GM18498 (cell line): ENCODE data around the gene EIF4E3.

Source experiments
- ATAC-seq: cut with Tn5 transposase; IDR thresholded peaks from one replicate; pipeline ENCODE4 v1.9.1; 2021; ENCODE audit warnings: mild to moderate bottlenecking, moderate library complexity; ENCODE audit not compliant: unreplicated experiment

The EIF4E3 gene

DNA sequence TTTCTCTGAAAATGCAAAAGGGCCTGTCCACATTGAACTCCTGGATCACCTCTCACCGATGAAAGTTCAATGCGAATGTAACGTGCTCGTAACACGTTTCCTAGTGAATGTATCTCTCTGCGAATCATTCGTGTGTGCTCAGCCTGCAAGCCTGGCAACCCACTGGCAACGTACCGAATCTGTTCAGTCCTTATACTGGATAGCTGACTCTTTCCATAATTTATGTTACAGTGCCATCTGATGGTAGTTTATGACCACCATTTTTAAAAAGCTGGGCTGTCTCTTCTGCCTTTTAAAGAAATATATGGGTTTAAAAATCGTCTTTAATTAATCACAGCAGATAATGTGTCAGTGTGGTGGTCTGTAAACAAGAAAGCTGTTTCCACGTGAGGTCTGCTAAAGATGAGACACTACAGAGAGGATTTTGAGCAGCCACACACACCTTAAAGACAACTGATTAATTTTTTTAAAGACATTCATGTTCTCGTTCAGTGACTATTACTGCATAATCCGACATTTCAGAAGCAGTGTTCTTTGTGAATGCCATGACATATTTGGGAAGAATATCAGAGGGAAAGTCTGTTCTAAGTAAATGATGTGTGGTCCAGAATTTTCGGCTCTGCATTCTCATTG lies 72.3 kb downstream of the EIF4E3 start:
- no peak for ATAC-seq

DNA sequence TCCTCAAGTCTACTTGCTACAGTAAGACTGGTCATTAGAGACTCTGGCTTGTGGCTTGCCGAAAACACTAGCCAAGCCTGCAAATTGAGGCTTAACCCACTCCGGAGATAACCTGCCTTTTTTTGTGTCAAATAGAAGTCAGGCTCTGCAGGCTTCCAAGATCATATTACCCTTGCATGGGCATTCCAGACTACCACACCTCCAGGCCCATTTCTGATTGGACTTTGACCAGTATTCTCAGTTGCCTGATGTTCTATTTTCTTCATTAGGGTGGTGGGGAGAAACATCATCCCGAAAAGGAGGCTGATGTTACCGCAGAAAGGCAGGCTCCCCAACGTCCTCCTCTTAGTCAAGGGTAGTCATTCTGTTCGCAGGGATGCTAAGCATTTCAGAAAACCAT lies 73.6 kb downstream of the EIF4E3 start:
- ATAC-seq, result no peak

DNA sequence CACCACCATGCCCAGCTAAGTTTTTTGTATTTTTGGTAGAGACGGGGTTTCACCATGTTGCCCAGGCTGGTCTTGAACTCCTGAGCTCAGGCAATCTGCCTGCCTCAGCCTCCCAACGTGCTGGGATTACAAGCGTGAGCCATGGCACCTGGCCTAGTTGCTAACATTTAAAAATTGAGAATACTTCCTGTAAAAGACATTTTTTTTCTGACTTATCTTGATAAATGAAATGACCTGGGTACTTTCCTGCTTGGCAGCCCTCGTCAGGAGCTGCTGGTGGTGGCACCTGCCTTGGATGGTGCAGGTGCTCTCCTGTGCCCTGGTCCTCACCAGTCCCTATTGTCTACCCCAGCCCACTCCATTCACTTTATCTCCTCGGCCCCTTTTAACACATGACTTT lies 74.8 kb downstream of the EIF4E3 start:
- ATAC-seq, result no peak

DNA sequence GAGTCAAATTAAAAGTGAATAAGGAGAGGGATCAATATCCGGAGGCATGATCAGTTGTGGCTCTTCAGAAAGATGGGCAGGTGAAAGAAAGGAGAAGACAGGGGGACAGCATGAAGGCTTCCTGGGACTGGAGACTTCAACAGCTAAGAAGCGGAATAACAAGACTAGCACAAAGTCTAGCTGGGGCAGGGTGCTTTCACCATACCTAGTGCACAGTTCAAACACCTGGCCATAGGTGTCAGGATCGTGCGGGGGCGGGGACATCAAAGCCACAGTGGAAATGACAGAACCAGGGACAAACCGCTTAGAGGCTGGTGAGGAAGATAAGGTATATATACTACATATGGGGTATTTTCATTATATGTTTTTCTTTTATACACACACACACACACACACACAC lies 75.4 kb downstream of the EIF4E3 start:
- ATAC-seq, result no peak

DNA sequence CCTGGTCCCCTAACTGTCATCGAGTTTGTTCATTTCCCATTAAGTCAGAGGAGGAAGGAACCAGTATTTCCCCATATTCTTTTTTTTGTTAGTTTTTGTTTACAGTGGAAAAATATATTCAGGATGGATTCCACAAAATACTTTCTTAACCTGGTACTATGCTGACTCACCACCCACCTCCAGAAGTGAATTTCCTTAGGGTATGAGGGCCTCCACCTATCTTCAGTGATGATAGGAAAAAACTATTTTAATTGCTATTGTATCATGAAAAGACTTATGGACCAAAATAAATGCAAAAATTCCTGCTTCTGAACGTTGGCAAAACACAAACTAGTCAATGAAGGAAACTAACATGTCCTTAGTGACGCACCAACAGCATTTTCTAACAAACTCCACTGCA lies 77.5 kb downstream of the EIF4E3 start:
- ATAC-seq, result no peak

DNA sequence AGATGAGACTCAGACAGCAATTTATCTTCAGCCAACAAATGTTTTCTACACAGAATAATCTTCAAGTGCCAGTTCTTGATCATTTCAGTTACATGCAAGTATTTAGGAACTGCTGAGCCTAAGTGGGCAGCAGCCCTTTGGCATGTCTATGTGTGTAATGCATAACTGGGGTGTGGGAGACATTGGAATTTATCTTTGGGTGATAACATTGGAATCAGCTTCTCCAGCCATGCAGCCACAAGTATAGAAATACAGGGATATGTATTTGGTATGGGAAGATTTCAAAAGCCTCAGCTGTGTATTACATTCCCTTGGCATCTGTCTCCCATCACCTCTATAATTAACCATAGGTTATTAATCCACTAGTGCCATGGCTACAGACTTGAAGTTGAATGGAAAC lies 78.2 kb downstream of the EIF4E3 start:
- ATAC-seq, result no peak

DNA sequence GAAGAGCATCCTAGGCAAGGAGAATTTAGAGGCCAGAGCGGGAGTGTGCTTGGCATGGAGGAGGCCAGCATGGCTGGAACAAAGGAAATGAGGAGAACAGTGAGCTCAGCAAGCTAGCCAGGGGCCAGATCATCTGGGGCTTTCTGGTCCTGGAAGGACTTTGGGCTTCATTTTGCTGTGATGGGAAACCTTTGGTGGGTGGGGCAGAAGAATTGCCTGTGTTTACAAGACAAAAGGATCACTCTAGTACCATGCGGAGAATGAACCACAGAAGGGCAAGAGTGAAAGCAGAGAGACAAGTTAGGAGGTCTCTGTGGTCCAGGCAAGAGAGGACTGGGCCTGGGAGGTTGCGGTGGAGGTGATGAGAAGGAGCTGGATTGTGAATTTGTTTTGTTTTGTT lies 80.1 kb downstream of the EIF4E3 start:
- ATAC-seq, result no peak

DNA sequence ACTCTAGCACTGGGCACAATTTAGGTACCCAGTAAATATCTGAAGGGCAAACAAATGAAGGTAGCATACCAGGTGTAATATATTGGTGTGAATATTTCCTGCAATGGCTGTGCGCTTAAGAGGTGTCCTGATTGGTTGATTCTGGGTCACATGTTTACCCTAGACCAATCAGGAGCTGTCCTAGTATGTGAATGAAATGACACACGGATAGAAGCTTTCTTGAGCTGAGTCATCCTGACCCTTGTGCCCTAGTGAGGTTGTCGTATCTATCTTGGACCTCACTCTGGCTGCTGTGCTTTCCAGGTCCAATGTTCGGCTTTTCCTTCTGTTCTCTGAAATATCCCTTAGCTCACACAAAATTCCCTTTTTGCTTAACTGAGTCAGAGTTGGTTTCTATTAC lies 83.5 kb downstream of the EIF4E3 start:
- ATAC-seq, result no peak

DNA sequence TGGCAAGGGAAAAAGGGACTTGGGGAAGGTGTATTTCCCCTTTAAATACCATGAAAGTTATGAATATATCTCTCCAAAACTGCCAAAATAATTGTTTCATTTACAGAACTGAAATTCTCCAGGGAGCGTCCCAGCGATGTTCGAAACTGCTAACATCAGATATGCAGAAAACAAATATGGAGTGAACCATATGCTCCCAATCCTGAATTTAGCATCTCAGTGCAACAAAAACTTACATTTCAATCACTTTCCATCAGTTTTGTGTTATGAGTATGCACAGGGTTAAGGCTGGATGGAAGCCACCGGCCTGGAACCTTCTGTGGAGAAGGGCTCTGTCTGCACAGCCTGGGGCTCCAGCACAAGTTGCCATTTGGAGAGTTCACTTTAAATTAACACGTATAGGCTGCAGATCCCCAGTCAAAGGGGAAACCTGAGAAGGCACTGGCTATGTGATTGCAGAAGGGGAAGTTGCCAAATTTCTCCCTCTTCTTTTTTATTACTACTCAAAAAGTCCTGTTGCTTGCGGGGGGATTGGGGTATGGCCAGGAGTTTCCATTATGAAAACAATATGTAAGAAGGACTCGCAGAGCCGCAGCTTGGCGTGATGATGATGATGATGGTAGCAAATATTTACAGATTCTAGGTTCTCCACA lies 84.7 kb downstream of the EIF4E3 start:
- ATAC-seq, result no peak

DNA sequence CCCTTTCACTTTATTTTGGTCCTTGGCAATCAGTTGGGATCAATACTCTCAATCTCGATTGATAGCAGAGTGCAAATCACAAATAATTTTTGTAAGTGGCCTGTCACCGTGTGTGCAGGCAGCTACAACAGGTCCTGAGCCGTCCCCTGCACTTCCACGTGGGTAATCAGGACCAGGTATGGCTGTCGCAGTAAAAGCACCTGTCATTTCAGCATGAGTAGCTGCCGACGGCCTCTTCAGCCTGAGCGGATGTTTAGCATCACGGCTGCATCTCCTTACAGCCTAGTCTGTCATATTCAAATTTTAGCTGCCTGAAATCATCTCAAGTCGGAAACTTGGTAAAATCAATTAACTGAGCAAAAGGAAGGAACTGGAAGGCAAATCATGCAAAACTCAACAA lies 88.7 kb downstream of the EIF4E3 start:
- ATAC-seq, result no peak

DNA sequence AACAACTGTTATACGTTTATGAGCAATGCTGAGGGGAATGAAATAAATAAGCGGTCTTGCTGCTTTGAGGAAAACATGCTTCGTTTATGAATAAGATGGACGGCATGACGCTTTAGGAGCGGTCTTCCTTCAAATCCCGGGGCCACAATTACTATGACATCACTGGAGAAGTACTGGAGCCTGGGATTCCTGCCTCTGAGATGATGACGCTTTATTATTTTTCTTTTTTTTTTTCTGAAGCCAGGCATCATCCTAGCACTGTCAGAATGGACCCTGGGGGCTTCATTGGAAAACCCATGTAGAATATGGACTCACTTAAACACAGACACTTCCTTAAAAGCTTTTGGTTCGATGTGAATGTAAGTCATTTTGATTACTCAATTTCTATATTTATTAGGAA lies 89.2 kb downstream of the EIF4E3 start:
- ATAC-seq, result no peak

DNA sequence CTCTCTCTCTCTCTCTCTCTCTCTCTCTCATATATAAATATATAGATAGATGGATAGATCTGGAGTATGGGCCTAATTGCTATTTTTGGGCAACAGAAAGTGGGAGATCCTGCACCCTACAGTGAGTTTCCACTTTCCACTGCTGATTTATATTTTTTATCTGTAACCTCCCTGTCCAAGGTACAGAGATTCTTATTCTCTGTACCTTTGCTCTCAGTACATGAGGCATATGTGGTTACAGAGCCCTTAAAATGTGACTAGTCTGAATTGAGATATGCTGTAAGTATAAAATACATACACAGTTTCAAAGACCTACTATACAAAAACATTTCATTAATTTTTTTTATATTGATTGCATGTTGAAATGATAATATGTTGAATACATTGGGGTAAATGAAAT lies 90.5 kb downstream of the EIF4E3 start:
- ATAC-seq, result no peak

DNA sequence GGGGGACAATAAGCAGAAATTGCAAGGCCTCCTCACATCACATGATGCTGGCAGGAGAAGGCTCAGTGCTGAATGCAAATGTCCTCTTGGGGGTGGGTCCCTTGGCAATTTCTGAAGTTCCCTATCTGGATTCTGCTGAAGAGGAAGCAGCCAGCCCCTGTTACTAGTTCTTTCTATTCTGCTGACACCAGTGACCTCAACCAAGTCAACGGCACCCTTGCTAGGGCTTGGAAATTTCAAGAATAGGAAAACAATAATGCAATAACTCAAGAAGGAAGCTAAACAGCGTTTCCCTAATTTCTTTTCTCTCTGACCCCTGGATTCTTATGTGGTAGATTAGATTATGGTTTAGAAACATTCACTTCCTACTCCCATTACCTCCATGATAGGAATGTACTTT lies 95.5 kb downstream of the EIF4E3 start:
- no peak for ATAC-seq

DNA sequence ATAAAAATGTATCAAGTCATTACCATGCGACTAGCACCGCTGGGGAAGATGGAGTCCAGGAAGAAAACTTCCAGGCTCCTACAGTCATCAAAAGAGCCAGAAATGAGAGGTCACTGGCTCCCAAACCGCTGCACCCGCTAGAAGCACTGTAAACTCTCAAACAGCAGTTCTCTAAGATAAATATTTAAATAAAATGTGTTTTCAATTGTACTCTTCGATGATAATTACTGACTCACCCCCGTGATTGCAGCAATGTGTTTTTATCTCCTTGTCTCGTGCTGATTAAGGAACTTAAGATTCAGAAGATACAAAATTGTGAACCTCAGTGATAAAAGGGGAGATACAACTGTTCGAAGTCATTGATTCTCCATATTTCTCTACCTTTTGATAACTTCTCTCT lies 95.9 kb downstream of the EIF4E3 start:
- ATAC-seq, result no peak

DNA sequence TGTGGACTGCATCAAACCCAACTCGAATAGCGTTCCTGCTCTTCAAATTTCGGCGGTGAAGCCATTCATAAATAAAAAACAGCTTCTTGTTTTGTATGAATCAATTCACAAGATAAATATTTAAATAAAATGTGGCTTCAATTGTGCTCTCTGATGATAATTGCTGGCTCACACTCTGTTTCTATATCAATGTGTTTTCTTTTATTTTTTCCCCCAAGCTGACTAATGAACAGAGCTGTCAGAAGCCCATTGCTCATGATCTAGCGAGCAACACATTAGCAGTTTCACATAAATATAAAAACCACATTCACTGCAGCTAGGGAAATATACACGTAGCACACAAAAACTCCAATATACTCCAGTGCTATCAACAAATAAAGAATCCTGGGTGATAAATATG lies 96.7 kb downstream of the EIF4E3 start:
- no peak for ATAC-seq

DNA sequence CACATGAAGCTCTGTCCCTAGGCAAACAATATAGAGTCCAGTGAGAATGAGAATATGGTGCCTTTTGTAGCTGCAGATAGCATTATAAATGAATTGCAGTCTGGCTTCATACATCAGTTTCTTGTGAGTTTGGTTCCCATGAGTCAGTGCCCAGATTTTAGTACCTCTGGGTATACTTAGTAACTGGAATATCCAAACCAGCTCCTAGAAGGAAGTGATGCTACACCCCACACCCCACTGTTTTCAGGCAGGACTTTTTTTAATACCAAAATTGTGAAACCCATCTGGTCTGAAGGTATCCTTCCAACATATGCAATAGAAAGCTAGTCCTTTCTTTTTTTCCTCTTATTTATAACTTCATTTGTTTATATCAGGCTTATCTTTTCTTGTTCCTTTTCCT lies 99.5 kb downstream of the EIF4E3 start:
- ATAC-seq, result no peak
